ENCODE results near the gene SRC.

DNA sequence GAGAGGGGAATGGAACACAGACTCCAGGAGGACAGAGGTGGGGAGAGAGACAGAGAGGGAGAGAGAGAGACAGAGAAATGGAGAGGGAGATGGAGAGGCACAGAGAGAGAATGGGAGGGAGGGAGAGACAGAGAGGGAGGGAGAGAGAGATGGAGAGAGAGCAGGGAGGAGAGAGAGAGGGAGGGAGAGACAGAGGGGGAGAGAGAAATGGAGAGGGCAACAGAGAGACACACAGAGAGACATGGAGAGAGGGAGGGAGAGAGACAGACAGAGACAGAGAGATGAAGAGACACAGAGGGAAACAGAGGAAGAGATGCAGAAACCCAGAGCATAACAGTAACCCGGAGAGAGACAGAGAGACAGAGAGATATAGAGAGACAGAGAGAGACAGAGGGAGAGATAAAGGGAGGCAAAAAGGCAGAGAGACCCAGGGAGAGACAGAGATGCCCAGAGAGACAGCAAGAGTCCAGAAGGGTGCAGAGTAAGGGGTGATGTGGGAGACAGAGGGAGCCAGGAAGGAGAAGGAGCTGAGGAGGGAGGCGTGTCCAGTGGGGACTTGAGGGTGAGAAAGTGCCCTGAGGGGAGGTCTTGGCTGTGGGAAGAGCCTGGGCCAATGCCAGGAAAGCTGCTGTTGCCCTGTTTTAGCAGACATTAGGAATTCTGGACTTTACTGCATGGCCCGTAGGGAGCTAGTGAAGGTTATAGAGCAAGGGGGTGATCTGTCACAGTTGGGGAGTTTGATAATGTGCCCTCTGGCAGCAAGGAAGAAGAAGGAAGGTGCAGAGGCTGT, 78.3 kb downstream of the SRC start:
- TF ChIP-seq, protein P1, sequence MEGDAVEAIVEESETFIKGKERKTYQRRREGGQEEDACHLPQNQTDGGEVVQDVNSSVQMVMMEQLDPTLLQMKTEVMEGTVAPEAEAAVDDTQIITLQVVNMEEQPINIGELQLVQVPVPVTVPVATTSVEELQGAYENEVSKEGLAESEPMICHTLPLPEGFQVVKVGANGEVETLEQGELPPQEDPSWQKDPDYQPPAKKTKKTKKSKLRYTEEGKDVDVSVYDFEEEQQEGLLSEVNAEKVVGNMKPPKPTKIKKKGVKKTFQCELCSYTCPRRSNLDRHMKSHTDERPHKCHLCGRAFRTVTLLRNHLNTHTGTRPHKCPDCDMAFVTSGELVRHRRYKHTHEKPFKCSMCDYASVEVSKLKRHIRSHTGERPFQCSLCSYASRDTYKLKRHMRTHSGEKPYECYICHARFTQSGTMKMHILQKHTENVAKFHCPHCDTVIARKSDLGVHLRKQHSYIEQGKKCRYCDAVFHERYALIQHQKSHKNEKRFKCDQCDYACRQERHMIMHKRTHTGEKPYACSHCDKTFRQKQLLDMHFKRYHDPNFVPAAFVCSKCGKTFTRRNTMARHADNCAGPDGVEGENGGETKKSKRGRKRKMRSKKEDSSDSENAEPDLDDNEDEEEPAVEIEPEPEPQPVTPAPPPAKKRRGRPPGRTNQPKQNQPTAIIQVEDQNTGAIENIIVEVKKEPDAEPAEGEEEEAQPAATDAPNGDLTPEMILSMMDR (IDR thresholded peaks at IDR 0.05; ENCODE audit: low read length) = no peak
- TF ChIP-seq EZH2 (IDR thresholded peaks at IDR 0.05; ENCODE audit: borderline replicate concordance, low read length) = no peak

Data from OCI-LY1 (cell line).